ENCODE measurements around the gene CDC16.

GRCh38 chr13:114235697-114236096 lies 1.0 kb downstream of the CDC16 start:
- TF ChIP-seq, protein P1, sequence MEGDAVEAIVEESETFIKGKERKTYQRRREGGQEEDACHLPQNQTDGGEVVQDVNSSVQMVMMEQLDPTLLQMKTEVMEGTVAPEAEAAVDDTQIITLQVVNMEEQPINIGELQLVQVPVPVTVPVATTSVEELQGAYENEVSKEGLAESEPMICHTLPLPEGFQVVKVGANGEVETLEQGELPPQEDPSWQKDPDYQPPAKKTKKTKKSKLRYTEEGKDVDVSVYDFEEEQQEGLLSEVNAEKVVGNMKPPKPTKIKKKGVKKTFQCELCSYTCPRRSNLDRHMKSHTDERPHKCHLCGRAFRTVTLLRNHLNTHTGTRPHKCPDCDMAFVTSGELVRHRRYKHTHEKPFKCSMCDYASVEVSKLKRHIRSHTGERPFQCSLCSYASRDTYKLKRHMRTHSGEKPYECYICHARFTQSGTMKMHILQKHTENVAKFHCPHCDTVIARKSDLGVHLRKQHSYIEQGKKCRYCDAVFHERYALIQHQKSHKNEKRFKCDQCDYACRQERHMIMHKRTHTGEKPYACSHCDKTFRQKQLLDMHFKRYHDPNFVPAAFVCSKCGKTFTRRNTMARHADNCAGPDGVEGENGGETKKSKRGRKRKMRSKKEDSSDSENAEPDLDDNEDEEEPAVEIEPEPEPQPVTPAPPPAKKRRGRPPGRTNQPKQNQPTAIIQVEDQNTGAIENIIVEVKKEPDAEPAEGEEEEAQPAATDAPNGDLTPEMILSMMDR (IDR thresholded peaks at IDR 0.05) = no peak
- TF ChIP-seq POLR2A (IDR thresholded peaks at IDR 0.05) (no peak), POLR2AphosphoS5 (IDR thresholded peaks at IDR 0.05) (no peak)

All from sigmoid colon (tissue), 4 donors.